DMS 273 treated with DMSO at 0.1 percent for 48 hours (cell line): ENCODE data around the gene GJB4.

Experiments
- DNase-seq: peaks from one replicate; lab custom pipeline; 2025; lab: John Stamatoyannopoulos, UW

Gene GJB4

GRCh38 chr1:34778381-34778780, 18.8 kb downstream of the GJB4 start:
- DNase-seq, result no peak

GRCh38 chr1:34779005-34779404, 19.5 kb downstream of the GJB4 start:
- no peak for DNase-seq

- no peak for DNase-seq
Measured at GRCh38 chr1:34779526-34779925, 20.0 kb downstream of the GJB4 start.

- DNase-seq, result no peak
Measured at GRCh38 chr1:34779962-34780361, 20.4 kb downstream of the GJB4 start.

- DNase-seq, result no peak
Measured at GRCh38 chr1:34780528-34780927, 21.0 kb downstream of the GJB4 start.

- DNase-seq, result no peak
Measured at GRCh38 chr1:34781071-34781843, 21.7 kb downstream of the GJB4 start, which contains the start of gene GJB3. Gene GJB3 (plus strand): TSS chr1:34781214. CDS start chr1:34784763, 3,549 bp downstream.

- DNase-seq, result no peak
Measured at GRCh38 chr1:34781844-34782391, 22.4 kb downstream of the GJB4 start.

- no peak for DNase-seq
Measured at GRCh38 chr1:34784751-34785221, 25.2 kb downstream of the GJB4 start.

- DNase-seq, result no peak
Measured at GRCh38 chr1:34785231-34785874, 25.8 kb downstream of the GJB4 start.

GRCh38 chr1:34785875-34786470, 26.4 kb downstream of the GJB4 start:
- DNase-seq, result no peak

GRCh38 chr1:34786521-34787325, 27.2 kb downstream of the GJB4 start:
- DNase-seq, result peak; percentile 38

- DNase-seq, result no peak
Measured at GRCh38 chr1:34787461-34788420, 28.2 kb downstream of the GJB4 start.

GRCh38 chr1:34790985-34791384, 31.4 kb downstream of the GJB4 start:
- DNase-seq, result no peak

- no peak for DNase-seq
Measured at GRCh38 chr1:34792424-34792823, 32.9 kb downstream of the GJB4 start.

- DNase-seq, result no peak
Measured at GRCh38 chr1:34792868-34793727, 33.6 kb downstream of the GJB4 start, which contains the start of gene GJA4. Gene GJA4 (plus strand): TSS chr1:34792999. CDS start chr1:34794214, 1,215 bp downstream.

- no peak for DNase-seq
Measured at GRCh38 chr1:34794001-34794789, 34.7 kb downstream of the GJB4 start.

- no peak for DNase-seq
Measured at GRCh38 chr1:34794790-34795180, 35.2 kb downstream of the GJB4 start.

GRCh38 chr1:34795916-34796315, 36.4 kb downstream of the GJB4 start:
- DNase-seq, result no peak

GRCh38 chr1:34796990-34797389, 37.5 kb downstream of the GJB4 start:
- no peak for DNase-seq
